ENCODE measurements around the gene CCDC57.

CCDC57 gene

DNA sequence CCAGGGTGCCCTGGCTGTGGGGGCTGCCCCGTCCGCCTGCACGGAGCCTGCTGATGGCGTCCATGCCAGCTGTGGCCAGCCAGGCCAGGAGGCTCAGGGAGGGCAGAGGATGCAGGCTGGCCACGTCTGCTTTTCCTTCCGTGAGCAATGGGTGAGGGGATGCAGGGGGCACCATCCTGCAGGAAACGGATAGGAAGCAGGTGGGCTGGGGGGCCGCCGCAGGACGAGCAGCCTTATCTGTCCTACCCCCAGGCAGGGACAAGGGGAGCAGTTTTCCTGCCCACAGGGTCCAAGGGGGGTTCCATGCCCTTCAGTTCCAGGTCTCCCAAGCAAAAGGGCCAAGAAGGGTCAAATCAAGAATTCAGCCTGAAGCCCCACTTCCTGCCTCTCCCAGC is 153.8 kb downstream of the CCDC57 start:
- H4K5ac ChIP-seq (ENCODE audit: low read length), result no peak overlapping the region
- no peak overlapping the region for H4K8ac ChIP-seq (ENCODE audit: low read depth, low read length)
- no peak overlapping the region for H3K4me2 ChIP-seq (ENCODE audit: low read length)
- peaks cover 9% of the 10 kb centered on the region for H3K36me3 ChIP-seq (ENCODE audit: control insufficient read depth, insufficient read depth, low read length)
- H3K79me2 ChIP-seq (ENCODE audit: control insufficient read depth, insufficient read depth, low read length), result no peaks in the 10 kb centered on the region
- H2BK15ac ChIP-seq (replicated peaks; ENCODE audit: low read depth), result no peak overlapping the region
- H3K27me3 ChIP-seq (ENCODE audit: insufficient read depth, low read length, poor library complexity), result no peaks in the 10 kb centered on the region
- no peak overlapping the region for H3K4ac ChIP-seq (ENCODE audit: low read depth, low read length)
- no peak overlapping the region for H3K4me3 ChIP-seq (ENCODE audit: low read length)
- H2AK5ac ChIP-seq (ENCODE audit: low read length), result no peak overlapping the region
- DNase-seq, result no peak
- H3K18ac ChIP-seq (ENCODE audit: low read length), result no peak overlapping the region
- no peak overlapping the region for H3K56ac ChIP-seq (ENCODE audit: low read length)
- no peak overlapping the region for H3K27ac ChIP-seq (ENCODE audit: low read depth, low read length)
- no peaks in the 10 kb centered on the region for H3K4me1 ChIP-seq (ENCODE audit: control insufficient read depth, low read depth, low read length)
- H3K23ac ChIP-seq (ENCODE audit: low read length), result no peak overlapping the region
- H3K9ac ChIP-seq (ENCODE audit: low read length), result no peak overlapping the region
- H2BK5ac ChIP-seq (ENCODE audit: low read length), result no peak overlapping the region
- WGBS (ENCODE audit: extremely low coverage, insufficient coverage, low lambda C conversion rate), result no CpG with 5 or more reads among the region's 10 CpGs
- H2BK120ac ChIP-seq (ENCODE audit: low read depth, low read length), result no peak overlapping the region
- no peaks in the 10 kb centered on the region for H3K79me1 ChIP-seq (ENCODE audit: low read length)

DNA sequence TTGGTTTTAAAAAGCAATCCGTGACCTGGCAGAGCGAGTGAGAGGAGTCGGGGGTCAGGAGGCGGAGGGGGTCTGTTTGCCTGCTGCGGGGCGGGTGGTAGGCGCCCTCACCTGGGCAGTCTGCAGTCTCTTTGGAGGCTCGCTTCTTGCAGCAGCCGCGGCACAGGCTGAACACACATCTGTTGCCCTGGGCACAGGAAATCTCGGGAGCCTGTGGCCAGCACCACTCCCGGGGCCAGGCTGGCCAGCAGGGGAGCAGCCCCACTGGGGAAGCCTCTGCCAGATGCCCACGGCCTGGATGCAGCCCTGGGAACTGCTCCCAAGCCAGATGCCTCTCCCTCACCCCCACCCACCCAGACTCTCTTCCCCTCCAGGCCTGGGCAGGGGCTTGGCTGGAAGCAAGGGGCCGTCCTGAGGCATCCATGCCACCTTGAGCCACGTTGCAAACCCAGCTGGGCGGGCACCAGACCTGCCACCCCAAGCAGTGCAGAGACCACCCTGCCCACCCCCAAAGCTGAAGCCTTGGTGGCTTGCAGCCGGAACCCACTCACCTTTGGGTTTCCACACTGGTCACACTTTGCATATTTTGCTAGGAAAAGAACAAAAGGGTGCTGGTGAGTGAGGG is 154.3 kb downstream of the CCDC57 start:
- no peak for DNase-seq
- Histone ChIP-seq H3K4me3 (ENCODE audit: low read length) (no peak overlapping the region), H3K56ac (ENCODE audit: low read length) (no peak overlapping the region), H2AK5ac (ENCODE audit: low read length) (no peak overlapping the region), H3K36me3 (ENCODE audit: control insufficient read depth, insufficient read depth, low read length) (peaks cover 9% of the 10 kb centered on the region), H4K5ac (ENCODE audit: low read length) (no peak overlapping the region), H3K9ac (ENCODE audit: low read length) (no peak overlapping the region), H3K79me2 (ENCODE audit: control insufficient read depth, insufficient read depth, low read length) (no peaks in the 10 kb centered on the region), H3K23ac (ENCODE audit: low read length) (no peak overlapping the region), H2BK15ac (replicated peaks; ENCODE audit: low read depth) (no peak overlapping the region), H3K18ac (ENCODE audit: low read length) (no peak overlapping the region), H2BK120ac (ENCODE audit: low read depth, low read length) (no peak overlapping the region), H3K79me1 (ENCODE audit: low read length) (no peaks in the 10 kb centered on the region), H3K27me3 (ENCODE audit: insufficient read depth, low read length, poor library complexity) (no peaks in the 10 kb centered on the region), H3K4me1 (ENCODE audit: control insufficient read depth, low read depth, low read length) (no peaks in the 10 kb centered on the region), H3K4me2 (ENCODE audit: low read length) (no peak overlapping the region), H3K4ac (ENCODE audit: low read depth, low read length) (no peak overlapping the region), H3K27ac (ENCODE audit: low read depth, low read length) (no peak overlapping the region), H2BK5ac (ENCODE audit: low read length) (no peak overlapping the region), H4K8ac (ENCODE audit: low read depth, low read length) (no peak overlapping the region)
- no CpG with 5 or more reads among the region's 17 CpGs for WGBS (ENCODE audit: extremely low coverage, insufficient coverage, low lambda C conversion rate)

DNA sequence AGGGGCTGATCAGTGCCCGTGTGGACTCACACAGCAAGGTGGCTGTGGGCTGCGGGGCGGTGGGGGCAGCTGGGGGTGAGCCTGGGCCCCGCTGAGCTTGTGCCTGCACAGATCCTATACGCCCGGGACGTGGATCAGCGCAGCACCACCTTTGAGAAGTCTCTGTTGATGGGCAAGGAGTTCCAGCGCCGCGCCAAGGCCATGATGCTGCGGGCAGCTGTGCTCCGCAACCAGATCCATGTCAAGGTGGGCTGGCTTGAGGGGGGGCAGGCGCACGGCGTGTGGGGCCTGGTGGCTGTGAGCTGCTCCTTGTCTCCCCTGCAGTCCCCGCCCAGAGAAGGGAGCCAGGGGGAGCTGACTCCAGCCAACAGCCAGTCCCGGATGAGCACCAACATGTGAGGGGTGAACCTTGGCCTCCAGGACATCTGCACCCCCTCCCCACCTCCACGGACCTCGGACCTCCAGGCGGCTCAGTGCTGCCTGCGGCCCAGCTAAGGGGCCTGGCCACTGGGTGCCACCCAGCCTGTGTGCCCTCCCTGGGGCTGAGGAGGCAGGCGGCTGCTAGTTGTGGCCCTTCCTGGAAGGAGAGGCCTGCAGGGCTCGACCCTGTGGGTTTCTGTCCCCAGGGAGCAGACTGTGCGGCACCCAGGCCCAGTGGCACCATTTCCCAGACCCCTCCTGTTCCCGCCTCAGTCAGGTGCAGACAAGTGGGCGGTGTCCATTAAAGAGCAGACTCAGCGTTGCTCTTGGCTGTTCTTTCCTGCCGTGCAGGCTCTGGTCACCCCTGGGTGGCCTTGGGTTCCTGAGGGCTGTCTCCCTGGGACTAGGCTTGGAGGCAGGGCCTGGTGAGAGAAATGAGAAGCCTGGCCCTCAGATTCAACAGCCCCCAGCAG is 155.7 kb downstream of the CCDC57 start:
- H3K79me1 ChIP-seq (ENCODE audit: low read length), result peaks cover 3% of the 10 kb centered on the region
- H2AK5ac ChIP-seq (ENCODE audit: low read length), result no peak overlapping the region
- no peaks in the 10 kb centered on the region for H3K27me3 ChIP-seq (ENCODE audit: insufficient read depth, low read length, poor library complexity)
- H3K9ac ChIP-seq (ENCODE audit: low read length), result no peak overlapping the region
- H2BK5ac ChIP-seq (ENCODE audit: low read length), result no peak overlapping the region
- H3K4me2 ChIP-seq (ENCODE audit: low read length), result no peak overlapping the region
- H2BK15ac ChIP-seq (replicated peaks; ENCODE audit: low read depth), result no peak overlapping the region
- no peak overlapping the region for H2BK120ac ChIP-seq (ENCODE audit: low read depth, low read length)
- no peak overlapping the region for H3K27ac ChIP-seq (ENCODE audit: low read depth, low read length)
- H3K4me1 ChIP-seq (ENCODE audit: control insufficient read depth, low read depth, low read length), result no peaks in the 10 kb centered on the region
- no peak overlapping the region for H3K4me3 ChIP-seq (ENCODE audit: low read length)
- H3K23ac ChIP-seq (ENCODE audit: low read length), result no peak overlapping the region
- no peak overlapping the region for H3K4ac ChIP-seq (ENCODE audit: low read depth, low read length)
- H4K8ac ChIP-seq (ENCODE audit: low read depth, low read length), result no peak overlapping the region
- peaks cover 7% of the 10 kb centered on the region for H3K79me2 ChIP-seq (ENCODE audit: control insufficient read depth, insufficient read depth, low read length)
- H3K36me3 ChIP-seq (ENCODE audit: control insufficient read depth, insufficient read depth, low read length), result peaks cover 8% of the 10 kb centered on the region
- no peak overlapping the region for H3K18ac ChIP-seq (ENCODE audit: low read length)
- DNase-seq, result no peak
- H4K5ac ChIP-seq (ENCODE audit: low read length), result no peak overlapping the region
- no CpG with 5 or more reads among the region's 29 CpGs for WGBS (ENCODE audit: extremely low coverage, insufficient coverage, low lambda C conversion rate)
- H3K56ac ChIP-seq (ENCODE audit: low read length), result no peak overlapping the region

DNA sequence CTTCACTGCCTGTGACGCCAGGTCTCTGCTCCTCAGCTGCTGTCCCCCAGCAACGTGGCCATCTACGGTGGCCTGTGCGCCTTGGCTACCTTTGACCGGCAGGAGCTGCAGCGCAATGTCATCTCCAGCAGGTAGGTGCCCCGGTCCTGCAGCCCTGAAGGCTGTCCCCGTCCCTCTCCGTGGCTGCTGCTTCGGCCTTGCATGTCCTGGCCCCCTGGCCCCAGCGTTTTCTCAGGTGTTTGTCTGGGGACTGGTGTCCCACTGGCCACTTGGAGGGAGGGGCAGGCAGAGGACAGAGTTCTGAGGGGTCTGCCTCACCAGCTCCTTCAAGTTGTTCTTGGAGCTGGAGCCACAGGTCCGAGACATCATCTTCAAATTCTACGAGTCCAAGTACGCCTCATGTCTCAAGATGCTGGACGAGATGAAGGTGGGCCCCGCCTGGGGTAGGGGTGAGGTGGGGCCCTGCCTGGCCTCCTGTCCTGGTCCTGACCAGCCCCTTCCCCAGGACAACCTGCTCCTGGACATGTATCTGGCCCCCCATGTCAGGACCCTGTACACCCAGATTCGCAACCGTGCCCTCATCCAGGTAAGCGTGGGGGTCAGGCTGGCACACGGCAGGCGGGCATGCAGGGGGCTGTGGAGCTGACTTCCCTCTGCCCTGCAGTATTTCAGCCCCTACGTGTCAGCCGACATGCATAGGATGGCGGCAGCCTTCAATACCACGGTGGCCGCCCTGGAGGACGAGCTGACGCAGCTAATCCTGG is 156.5 kb downstream of the CCDC57 start:
- no CpG with 5 or more reads among the region's 28 CpGs for WGBS (ENCODE audit: extremely low coverage, insufficient coverage, low lambda C conversion rate)
- H3K27ac ChIP-seq (ENCODE audit: low read depth, low read length), result no peak overlapping the region

DNA sequence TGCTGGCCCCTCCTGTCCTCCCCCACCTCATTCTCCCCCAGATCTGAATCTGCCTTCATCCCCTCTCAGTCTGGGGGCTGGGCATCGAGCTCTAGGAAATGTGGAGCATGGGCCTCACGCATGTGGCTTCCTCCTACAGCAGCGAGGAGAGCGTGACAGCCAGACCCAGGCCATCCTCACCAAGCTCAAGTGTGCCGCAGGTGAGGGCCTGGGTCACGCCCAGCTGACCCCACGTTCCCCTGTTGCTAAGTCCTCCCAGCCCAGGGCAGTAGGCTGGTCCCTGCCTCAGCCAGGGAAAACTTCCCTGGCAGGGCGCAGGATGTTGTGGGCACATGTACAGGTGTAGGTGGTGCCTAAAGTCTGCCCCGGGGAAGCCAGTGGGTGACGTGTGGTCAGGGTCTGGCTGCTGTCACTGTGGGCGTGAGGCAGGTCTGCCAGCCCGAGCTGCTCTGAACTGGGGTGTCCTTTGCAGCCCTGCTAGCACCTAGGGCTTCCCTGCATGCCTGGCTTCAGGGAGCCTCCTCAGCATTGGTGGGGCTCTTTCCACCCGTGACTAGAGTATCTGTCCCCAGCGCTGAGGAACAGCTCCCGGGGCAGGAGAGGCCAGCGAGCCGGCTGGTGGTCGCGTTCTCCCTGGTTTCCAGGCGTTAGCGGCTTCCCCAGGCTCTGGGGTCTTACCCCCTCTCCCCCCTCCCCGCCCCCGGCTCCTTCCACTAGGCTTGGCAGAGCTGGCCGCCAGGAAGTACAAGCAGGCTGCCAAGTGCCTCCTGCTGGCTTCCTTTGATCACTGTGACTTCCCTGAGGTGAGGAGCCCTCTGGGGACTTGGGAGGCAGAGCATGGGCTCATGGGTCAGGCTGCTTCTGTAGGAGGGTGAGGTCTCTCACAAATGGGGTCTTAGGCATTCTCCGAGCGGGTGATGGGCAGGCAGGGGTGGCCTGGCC is 157.3 kb downstream of the CCDC57 start:
- H2BK5ac ChIP-seq (ENCODE audit: low read length), result no peak overlapping the region
- H3K36me3 ChIP-seq (ENCODE audit: control insufficient read depth, insufficient read depth, low read length), result peaks cover 6% of the 10 kb centered on the region
- no peak overlapping the region for H3K18ac ChIP-seq (ENCODE audit: low read length)
- no peaks in the 10 kb centered on the region for H3K27me3 ChIP-seq (ENCODE audit: insufficient read depth, low read length, poor library complexity)
- peaks cover 3% of the 10 kb centered on the region for H3K79me1 ChIP-seq (ENCODE audit: low read length)
- H2AK5ac ChIP-seq (ENCODE audit: low read length), result no peak overlapping the region
- no peak overlapping the region for H3K9ac ChIP-seq (ENCODE audit: low read length)
- peaks cover 7% of the 10 kb centered on the region for H3K79me2 ChIP-seq (ENCODE audit: control insufficient read depth, insufficient read depth, low read length)
- H3K56ac ChIP-seq (ENCODE audit: low read length), result no peak overlapping the region
- H2BK15ac ChIP-seq (replicated peaks; ENCODE audit: low read depth), result no peak overlapping the region
- no peak overlapping the region for H3K4ac ChIP-seq (ENCODE audit: low read depth, low read length)
- H3K4me2 ChIP-seq (ENCODE audit: low read length), result no peak overlapping the region
- no peak overlapping the region for H3K23ac ChIP-seq (ENCODE audit: low read length)
- no peak for DNase-seq
- no peaks in the 10 kb centered on the region for H3K4me1 ChIP-seq (ENCODE audit: control insufficient read depth, low read depth, low read length)
- no peak overlapping the region for H3K27ac ChIP-seq (ENCODE audit: low read depth, low read length)
- no peak overlapping the region for H3K4me3 ChIP-seq (ENCODE audit: low read length)
- no peak overlapping the region for H4K8ac ChIP-seq (ENCODE audit: low read depth, low read length)
- no peak overlapping the region for H4K5ac ChIP-seq (ENCODE audit: low read length)
- H2BK120ac ChIP-seq (ENCODE audit: low read depth, low read length), result no peak overlapping the region
- WGBS (ENCODE audit: extremely low coverage, insufficient coverage, low lambda C conversion rate), result no CpG with 5 or more reads among the region's 26 CpGs

More for the DNA sequence above, 156.5 kb downstream of the CCDC57 start:
- Histone ChIP-seq H3K79me2 (ENCODE audit: control insufficient read depth, insufficient read depth, low read length) (peaks cover 7% of the 10 kb centered on the region), H4K5ac (ENCODE audit: low read length) (no peak overlapping the region), H2AK5ac (ENCODE audit: low read length) (no peak overlapping the region), H3K23ac (ENCODE audit: low read length) (no peak overlapping the region), H3K79me1 (ENCODE audit: low read length) (peaks cover 3% of the 10 kb centered on the region), H2BK5ac (ENCODE audit: low read length) (no peak overlapping the region), H3K36me3 (ENCODE audit: control insufficient read depth, insufficient read depth, low read length) (peaks cover 8% of the 10 kb centered on the region), H3K18ac (ENCODE audit: low read length) (no peak overlapping the region), H3K27me3 (ENCODE audit: insufficient read depth, low read length, poor library complexity) (no peaks in the 10 kb centered on the region), H2BK15ac (replicated peaks; ENCODE audit: low read depth) (no peak overlapping the region), H3K4ac (ENCODE audit: low read depth, low read length) (no peak overlapping the region), H3K4me3 (ENCODE audit: low read length) (no peak overlapping the region), H3K4me1 (ENCODE audit: control insufficient read depth, low read depth, low read length) (no peaks in the 10 kb centered on the region), H3K9ac (ENCODE audit: low read length) (no peak overlapping the region), H3K4me2 (ENCODE audit: low read length) (no peak overlapping the region), H3K56ac (ENCODE audit: low read length) (no peak overlapping the region), H2BK120ac (ENCODE audit: low read depth, low read length) (no peak overlapping the region), H4K8ac (ENCODE audit: low read depth, low read length) (no peak overlapping the region)
- DNase-seq, result no peak

Measured in mesendoderm (in vitro differentiated cells).